ENCODE results near the gene TPGS2. TPM values are rescaled to one million over a fixed set of nuclear protein-coding genes. Genes with fewer than 3 reads are reported as not detected.

The TPGS2 gene
- polyA plus RNA-seq, 1 donor from 2014 or later, result 217 TPM

DNA sequence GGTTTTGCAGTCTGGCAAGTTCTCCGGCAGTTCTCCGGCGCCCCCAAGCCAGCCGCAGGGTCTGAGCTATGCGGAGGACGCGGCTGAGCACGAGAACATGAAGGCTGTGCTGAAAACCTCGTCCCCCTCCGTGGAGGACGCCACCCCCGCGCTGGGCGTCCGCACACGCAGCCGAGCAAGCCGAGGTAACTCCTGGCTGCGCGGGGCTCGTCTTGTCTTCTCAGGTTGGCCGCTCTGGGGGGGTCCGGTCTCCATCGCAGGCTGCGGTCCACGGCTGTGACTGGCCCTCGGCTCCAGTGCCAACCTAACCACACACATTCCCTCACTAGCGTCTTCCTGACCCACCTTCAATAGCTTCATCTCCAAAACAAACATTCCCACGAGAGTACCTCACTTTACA, 68.2 kb downstream of the TPGS2 start:
- no peaks in the 10 kb centered on the region for H3F3A ChIP-seq (ENCODE audit: insufficient read depth, low read length, poor library complexity, severe bottlenecking)
- H3K9ac ChIP-seq (ENCODE audit: low read length), result no peak overlapping the region
- H3K9me2 ChIP-seq (ENCODE audit: insufficient read depth, low read length), result no peaks in the 10 kb centered on the region
- no peaks in the 10 kb centered on the region for H3K27me3 ChIP-seq (ENCODE audit: insufficient read depth, low read depth, low read length)
- no peaks in the 10 kb centered on the region for H3K79me2 ChIP-seq (replicated peaks; ENCODE audit: insufficient read depth, low read length)
- TF ChIP-seq EZH2 (IDR thresholded peaks at IDR 0.05; ENCODE audit: borderline replicate concordance, insufficient read depth, low read length, poor library complexity, severe bottlenecking) (no peak), POLR2AphosphoS5 (IDR thresholded peaks at IDR 0.05) (no peak), EP300 (conservative IDR thresholded peaks at IDR 0.05; ENCODE audit: poor library complexity, severe bottlenecking) (no peak), SMC3 (conservative IDR thresholded peaks at IDR 0.05; ENCODE audit: poor library complexity) (no peak), MXI1 (conservative IDR thresholded peaks at IDR 0.05; ENCODE audit: poor library complexity, severe bottlenecking) (no peak), RAD21 (conservative IDR thresholded peaks at IDR 0.05) (no peak), TAF1 (IDR thresholded peaks at IDR 0.05; ENCODE audit: low read depth) (no peak), CTCF (IDR thresholded peaks at IDR 0.05; ENCODE audit: poor library complexity, severe bottlenecking) (no peak)
- TF ChIP-seq, protein P1, sequence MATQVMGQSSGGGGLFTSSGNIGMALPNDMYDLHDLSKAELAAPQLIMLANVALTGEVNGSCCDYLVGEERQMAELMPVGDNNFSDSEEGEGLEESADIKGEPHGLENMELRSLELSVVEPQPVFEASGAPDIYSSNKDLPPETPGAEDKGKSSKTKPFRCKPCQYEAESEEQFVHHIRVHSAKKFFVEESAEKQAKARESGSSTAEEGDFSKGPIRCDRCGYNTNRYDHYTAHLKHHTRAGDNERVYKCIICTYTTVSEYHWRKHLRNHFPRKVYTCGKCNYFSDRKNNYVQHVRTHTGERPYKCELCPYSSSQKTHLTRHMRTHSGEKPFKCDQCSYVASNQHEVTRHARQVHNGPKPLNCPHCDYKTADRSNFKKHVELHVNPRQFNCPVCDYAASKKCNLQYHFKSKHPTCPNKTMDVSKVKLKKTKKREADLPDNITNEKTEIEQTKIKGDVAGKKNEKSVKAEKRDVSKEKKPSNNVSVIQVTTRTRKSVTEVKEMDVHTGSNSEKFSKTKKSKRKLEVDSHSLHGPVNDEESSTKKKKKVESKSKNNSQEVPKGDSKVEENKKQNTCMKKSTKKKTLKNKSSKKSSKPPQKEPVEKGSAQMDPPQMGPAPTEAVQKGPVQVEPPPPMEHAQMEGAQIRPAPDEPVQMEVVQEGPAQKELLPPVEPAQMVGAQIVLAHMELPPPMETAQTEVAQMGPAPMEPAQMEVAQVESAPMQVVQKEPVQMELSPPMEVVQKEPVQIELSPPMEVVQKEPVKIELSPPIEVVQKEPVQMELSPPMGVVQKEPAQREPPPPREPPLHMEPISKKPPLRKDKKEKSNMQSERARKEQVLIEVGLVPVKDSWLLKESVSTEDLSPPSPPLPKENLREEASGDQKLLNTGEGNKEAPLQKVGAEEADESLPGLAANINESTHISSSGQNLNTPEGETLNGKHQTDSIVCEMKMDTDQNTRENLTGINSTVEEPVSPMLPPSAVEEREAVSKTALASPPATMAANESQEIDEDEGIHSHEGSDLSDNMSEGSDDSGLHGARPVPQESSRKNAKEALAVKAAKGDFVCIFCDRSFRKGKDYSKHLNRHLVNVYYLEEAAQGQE (IDR thresholded peaks at IDR 0.05; ENCODE audit: borderline replicate concordance), result no peak
- no peak overlapping the region for H3K27ac ChIP-seq (ENCODE audit: low read length)
- H3K4me3 ChIP-seq (ENCODE audit: low read length), result no peak overlapping the region
- no peak overlapping the region for H3K4me2 ChIP-seq (ENCODE audit: low read length)
- H2AFZ ChIP-seq (ENCODE audit: low read depth, low read length), result no peak overlapping the region
- no peaks in the 10 kb centered on the region for H4K20me1 ChIP-seq (ENCODE audit: insufficient read depth)
- H3K36me3 ChIP-seq (ENCODE audit: insufficient read depth, low read length), result no peaks in the 10 kb centered on the region
- H3K9me3 ChIP-seq (ENCODE audit: low read length), result no peaks in the 10 kb centered on the region

- TF ChIP-seq EZH2 (IDR thresholded peaks at IDR 0.05; ENCODE audit: borderline replicate concordance, insufficient read depth, low read length, poor library complexity, severe bottlenecking) (no peak), CTCF (IDR thresholded peaks at IDR 0.05; ENCODE audit: poor library complexity, severe bottlenecking) (no peak), SMC3 (conservative IDR thresholded peaks at IDR 0.05; ENCODE audit: poor library complexity) (no peak), MXI1 (conservative IDR thresholded peaks at IDR 0.05; ENCODE audit: poor library complexity, severe bottlenecking) (no peak), TAF1 (IDR thresholded peaks at IDR 0.05; ENCODE audit: low read depth) (no peak), RAD21 (conservative IDR thresholded peaks at IDR 0.05) (no peak), EP300 (conservative IDR thresholded peaks at IDR 0.05; ENCODE audit: poor library complexity, severe bottlenecking) (no peak), POLR2AphosphoS5 (IDR thresholded peaks at IDR 0.05) (no peak)
- TF ChIP-seq, protein P1 (IDR thresholded peaks at IDR 0.05; ENCODE audit: borderline replicate concordance), result no peak
- H3K79me2 ChIP-seq (replicated peaks; ENCODE audit: insufficient read depth, low read length), result no peaks in the 10 kb centered on the region
- no peaks in the 10 kb centered on the region for H3K36me3 ChIP-seq (ENCODE audit: insufficient read depth, low read length)
- no peaks in the 10 kb centered on the region for H3K27me3 ChIP-seq (ENCODE audit: insufficient read depth, low read depth, low read length)
- H3K9ac ChIP-seq (ENCODE audit: low read length), result no peak overlapping the region
- H3K9me2 ChIP-seq (ENCODE audit: insufficient read depth, low read length), result no peaks in the 10 kb centered on the region
- no peak overlapping the region for H2AFZ ChIP-seq (ENCODE audit: low read depth, low read length)
- H3F3A ChIP-seq (ENCODE audit: insufficient read depth, low read length, poor library complexity, severe bottlenecking), result no peaks in the 10 kb centered on the region
- no peak overlapping the region for H3K4me3 ChIP-seq (ENCODE audit: low read length)
- no peak overlapping the region for H3K27ac ChIP-seq (ENCODE audit: low read length)
- H4K20me1 ChIP-seq (ENCODE audit: insufficient read depth), result no peaks in the 10 kb centered on the region
- H3K9me3 ChIP-seq (ENCODE audit: low read length), result no peaks in the 10 kb centered on the region
- H3K4me2 ChIP-seq (ENCODE audit: low read length), result no peak overlapping the region
Measured at GRCh38 chr18:36759167-36759776, 69.5 kb downstream of the TPGS2 start.

Measured in neural cell (in vitro differentiated cells).